Activated CD8-positive, alpha-beta T cell treated with anti-CD3 and anti-CD28 coated beads, Interleukin-2, amount 10 ng/mL, durations not matched to agents 7 days and 5 days (primary cell): ENCODE data around the gene MYBPC2. TPM values are rescaled to one million over a fixed set of nuclear protein-coding genes. Genes with fewer than 3 reads are reported as not detected.

ENCODE experiments used
- ATAC-seq: fragments of 150-1000 bp; cut with Tn5 transposase; one replicate; pipeline ENCODE4 v1.10.0; 2021; ENCODE audit warnings: moderate library complexity
- CTCF ChIA-PET: fragments of 350-600 bp; sonication (Branson Sonifier 250); formaldehyde crosslinking; loops from one replicate; lab custom pipeline; 2021; ENCODE audit warnings: antibody characterized with exemption; lab: Charles Lee
- POLR2A ChIA-PET: fragments of 350-600 bp; sonication (Branson Sonifier 250); formaldehyde crosslinking; loops from one replicate; lab custom pipeline; 2021; ENCODE audit warnings: antibody characterized with exemption; lab: Charles Lee
- DNase-seq: peaks from one replicate; pipeline ENCODE4 v3.0.0-alpha.2; 2020
- H3K27ac Mint-ChIP-seq: one replicate; pipeline ENCODE4 v1.8.0; 2021; ENCODE audit warnings: mild to moderate bottlenecking, mixed read lengths
- H3K27me3 Mint-ChIP-seq: one replicate; pipeline ENCODE4 v1.8.0; 2021; ENCODE audit warnings: low read depth, mixed read lengths
- H3K36me3 Mint-ChIP-seq: one replicate; pipeline ENCODE4 v1.8.0; 2021; ENCODE audit warnings: low read depth, mixed read lengths
- H3K4me1 Mint-ChIP-seq: one replicate; pipeline ENCODE4 v1.8.0; 2021; ENCODE audit warnings: low read depth, mixed read lengths
- H3K4me3 Mint-ChIP-seq: one replicate; pipeline ENCODE4 v1.8.0; 2021; ENCODE audit warnings: mild to moderate bottlenecking, mixed read lengths
- H3K9me3 Mint-ChIP-seq: one replicate; pipeline ENCODE4 v1.8.0; 2022; ENCODE audit warnings: mixed read lengths; ENCODE audit not compliant: insufficient read depth
- total RNA-seq, 2 experiments: library from RNA; stranded (reverse); gene quantifications; one replicate each; pipeline ENCODE4 v1.2.3, GENCODE V29; 2021

MYBPC2 gene
- total RNA-seq, 2 experiments from 2014 or later: not detected

DNA sequence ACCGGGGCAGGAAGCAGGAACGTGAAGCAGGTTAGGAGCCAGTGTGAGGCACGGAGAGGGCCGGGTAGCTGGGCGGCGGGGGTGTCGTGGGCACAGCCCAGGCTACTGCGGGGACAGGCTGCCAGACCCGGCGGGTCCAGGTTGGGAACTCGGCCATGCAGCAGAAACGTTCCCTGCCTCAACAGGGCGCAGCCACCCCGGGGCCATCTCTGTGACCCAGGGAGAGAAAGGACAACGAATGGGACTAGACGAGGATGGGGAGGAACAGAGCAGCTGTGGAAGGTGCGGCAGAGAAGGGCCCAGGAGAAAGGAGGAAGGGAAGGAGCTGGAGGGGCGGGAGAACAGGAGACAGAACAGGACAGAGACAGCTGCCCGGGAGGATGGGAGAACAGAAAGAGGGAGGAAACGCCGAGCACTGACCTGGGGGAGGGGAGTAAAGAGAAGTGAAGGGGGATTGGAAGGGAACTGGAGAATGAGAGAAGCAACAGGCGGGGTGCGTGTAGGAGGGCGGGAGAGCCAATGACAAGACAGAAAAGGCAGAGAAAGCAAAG, 56.8 kb downstream of the MYBPC2 start:
- CTCF ChIA-PET: no interaction called here
- ATAC-seq (no peak), DNase-seq (no peak)
- H3K4me3 Mint-ChIP-seq: no peak overlapping the region
- no peak overlapping the region for H3K27ac Mint-ChIP-seq
- H3K36me3 Mint-ChIP-seq: peaks cover 17% of the 10 kb centered on the region
- POLR2A ChIA-PET: no interaction called here
- H3K27me3 Mint-ChIP-seq: no peaks in the 10 kb centered on the region
- H3K4me1 Mint-ChIP-seq: peaks cover 16% of the 10 kb centered on the region
- H3K9me3 Mint-ChIP-seq: no peaks in the 10 kb centered on the region

GRCh38 chr19:50490411-50490811, 57.7 kb downstream of the MYBPC2 start:
- Mint-ChIP-seq H3K9me3 (no peaks in the 10 kb centered on the region), H3K27me3 (no peaks in the 10 kb centered on the region), H3K4me1 (peaks cover 16% of the 10 kb centered on the region), H3K27ac (no peak overlapping the region), H3K36me3 (peaks cover 9% of the 10 kb centered on the region), H3K4me3 (no peak overlapping the region)
- DNase-seq (no peak), ATAC-seq (no peak)
- ChIA-PET CTCF (no interaction called here), POLR2A (no interaction called here)

- DNase-seq: no peak
- CTCF ChIA-PET: no interaction called here
- H3K9me3 Mint-ChIP-seq: no peaks in the 10 kb centered on the region
- POLR2A ChIA-PET: no interaction called here
- H3K27me3 Mint-ChIP-seq: no peaks in the 10 kb centered on the region
- H3K36me3 Mint-ChIP-seq: peaks cover 4% of the 10 kb centered on the region
- H3K27ac Mint-ChIP-seq: no peak overlapping the region
- peaks cover 16% of the 10 kb centered on the region for H3K4me1 Mint-ChIP-seq
- ATAC-seq: no peak
- no peak overlapping the region for H3K4me3 Mint-ChIP-seq
Measured at GRCh38 chr19:50490991-50491472, 58.3 kb downstream of the MYBPC2 start.

DNA sequence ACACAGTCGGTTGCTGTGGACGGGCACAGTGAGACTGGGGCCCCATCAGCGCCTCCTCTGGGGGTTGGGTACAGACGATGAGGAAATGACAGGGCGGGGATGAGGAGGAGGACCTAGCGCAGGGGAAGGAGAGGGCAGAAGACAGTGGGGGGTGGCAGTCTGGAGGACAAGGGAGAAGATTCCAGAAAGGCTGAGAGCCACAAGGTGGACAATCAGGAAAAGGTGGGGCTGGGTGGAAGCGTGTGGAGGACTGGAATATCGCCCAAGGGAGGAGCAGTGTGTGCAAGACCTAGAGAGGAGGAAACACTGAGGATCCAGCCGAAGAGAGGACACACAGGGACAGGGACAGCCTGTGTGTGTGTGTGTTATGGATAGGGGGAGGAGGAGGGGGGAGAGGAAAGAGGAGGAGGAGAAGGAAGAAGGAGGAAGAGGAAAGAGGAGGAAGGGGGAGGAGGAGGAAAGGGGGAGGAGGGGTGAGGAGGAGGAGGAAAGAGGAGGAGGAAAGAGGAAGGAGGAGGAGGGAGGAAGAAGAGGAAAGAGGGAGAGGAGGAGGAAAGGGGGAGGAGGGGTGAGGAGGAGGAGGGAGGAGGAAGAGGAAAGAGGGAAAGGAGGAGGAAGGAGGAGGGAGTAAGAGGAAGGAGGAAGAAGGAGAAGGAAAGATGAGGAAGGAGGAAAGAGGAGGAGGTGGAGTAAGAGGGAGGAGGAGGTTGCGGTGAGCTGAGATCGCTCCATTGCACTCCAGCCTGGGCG, 59.8 kb downstream of the MYBPC2 start:
- ATAC-seq (peak; percentile 83), DNase-seq (peak; percentile 59)
- ChIA-PET POLR2A (no interaction called here), CTCF (no interaction called here)
- peak overlapping the region; percentile 66 for H3K27ac Mint-ChIP-seq
- no peaks in the 10 kb centered on the region for H3K27me3 Mint-ChIP-seq
- no peak overlapping the region for H3K4me3 Mint-ChIP-seq
- no peaks in the 10 kb centered on the region for H3K36me3 Mint-ChIP-seq
- H3K4me1 Mint-ChIP-seq: peaks cover 16% of the 10 kb centered on the region
- no peaks in the 10 kb centered on the region for H3K9me3 Mint-ChIP-seq

DNA sequence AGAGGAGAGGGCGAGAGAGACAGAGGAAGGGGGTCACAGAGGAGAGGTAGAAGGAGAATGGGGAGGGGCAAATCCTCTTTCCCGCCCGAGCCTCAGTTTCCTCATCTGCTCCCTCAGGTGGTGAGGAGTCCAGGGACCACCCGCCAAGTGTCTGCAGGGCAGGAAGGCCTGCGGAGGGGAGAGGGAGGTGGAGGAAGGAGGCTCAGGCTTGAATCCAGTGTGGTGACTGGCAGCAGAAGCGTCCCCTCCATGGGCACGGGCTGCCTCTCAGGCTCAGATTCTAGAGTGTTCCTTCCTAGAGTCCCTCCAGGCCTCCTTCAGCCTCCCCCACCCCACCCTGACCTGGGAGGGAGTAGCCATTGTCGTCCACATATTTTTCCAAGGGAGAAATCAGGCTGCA, 60.5 kb downstream of the MYBPC2 start:
- DNase-seq: no peak
- Mint-ChIP-seq H3K27ac (no peak overlapping the region), H3K27me3 (no peaks in the 10 kb centered on the region), H3K9me3 (no peaks in the 10 kb centered on the region), H3K4me3 (no peak overlapping the region), H3K36me3 (no peaks in the 10 kb centered on the region), H3K4me1 (peaks cover 13% of the 10 kb centered on the region)
- ChIA-PET CTCF (no interaction called here), POLR2A (no interaction called here)
- no peak for ATAC-seq

GRCh38 chr19:50494186-50495019, 61.7 kb downstream of the MYBPC2 start:
- ChIA-PET POLR2A (no interaction called here), CTCF (no interaction called here)
- Mint-ChIP-seq H3K4me3 (no peak overlapping the region), H3K9me3 (no peaks in the 10 kb centered on the region), H3K36me3 (no peaks in the 10 kb centered on the region), H3K4me1 (peaks cover 13% of the 10 kb centered on the region), H3K27me3 (no peaks in the 10 kb centered on the region), H3K27ac (no peak overlapping the region)
- no peak for DNase-seq
- no peak for ATAC-seq

- H3K36me3 Mint-ChIP-seq: no peaks in the 10 kb centered on the region
Measured at GRCh38 chr19:50495020-50495531, 62.4 kb downstream of the MYBPC2 start.

DNA sequence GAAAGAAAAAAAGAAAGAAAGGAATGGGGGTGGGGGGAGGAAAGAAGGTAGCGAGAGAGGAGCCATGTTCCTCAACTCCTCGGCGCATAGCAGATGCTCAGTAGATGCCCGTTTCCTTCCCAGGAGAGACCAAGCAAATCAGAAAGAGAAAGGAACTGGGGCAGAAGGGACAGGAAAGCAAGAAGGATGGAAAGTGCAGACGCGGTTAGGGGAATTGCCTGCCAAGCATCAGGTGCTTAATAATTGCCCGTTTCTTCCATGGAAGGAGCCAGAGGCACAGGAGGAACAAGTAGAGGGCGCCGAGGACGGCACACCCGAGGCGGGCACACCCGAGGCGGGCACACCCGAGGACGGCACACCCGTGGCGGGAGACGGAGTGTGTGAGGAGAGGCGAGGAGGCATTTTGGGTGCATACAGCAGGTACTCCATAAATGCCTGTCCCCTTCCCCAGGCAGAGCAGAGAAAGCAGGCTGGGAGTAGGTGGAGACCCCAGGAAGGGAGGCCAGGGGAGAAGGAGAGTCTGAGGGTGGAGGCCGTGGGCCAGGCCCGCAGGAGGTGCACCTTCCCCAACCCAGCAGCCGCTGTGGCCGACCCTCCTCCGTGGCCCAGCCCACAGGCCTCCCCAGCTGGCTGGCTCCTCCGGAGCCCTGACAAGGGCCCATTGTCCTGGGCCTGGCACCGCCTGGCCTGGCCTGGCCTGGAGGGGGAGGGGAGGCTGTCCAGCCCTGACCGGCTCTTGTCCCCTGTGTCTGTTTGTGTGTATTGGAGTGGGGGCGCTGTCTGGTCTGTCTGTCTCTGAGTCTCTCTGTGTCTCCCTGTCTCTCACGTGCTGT, 63.7 kb downstream of the MYBPC2 start:
- Mint-ChIP-seq H3K27ac (no peak overlapping the region), H3K9me3 (no peaks in the 10 kb centered on the region), H3K36me3 (no peaks in the 10 kb centered on the region), H3K4me3 (no peak overlapping the region), H3K4me1 (peaks cover 11% of the 10 kb centered on the region), H3K27me3 (no peaks in the 10 kb centered on the region)
- ATAC-seq: no peak
- no peak for DNase-seq
- POLR2A ChIA-PET: no interaction called here
- CTCF ChIA-PET: no interaction called here

More at GRCh38 chr19:50495020-50495531, 62.4 kb downstream of the MYBPC2 start:
- Mint-ChIP-seq H3K4me1 (peaks cover 13% of the 10 kb centered on the region), H3K27ac (no peak overlapping the region), H3K9me3 (no peaks in the 10 kb centered on the region), H3K4me3 (no peak overlapping the region), H3K27me3 (no peaks in the 10 kb centered on the region)
- ChIA-PET CTCF (no interaction called here), POLR2A (no interaction called here)
- ATAC-seq: no peak
- no peak for DNase-seq

- ChIA-PET POLR2A (no interaction called here), CTCF (no interaction called here)
- DNase-seq: no peak
- H3K4me1 Mint-ChIP-seq: peaks cover 5% of the 10 kb centered on the region
- no peak for ATAC-seq
- H3K27ac Mint-ChIP-seq: no peak overlapping the region
- H3K36me3 Mint-ChIP-seq: no peaks in the 10 kb centered on the region
- no peak overlapping the region for H3K4me3 Mint-ChIP-seq
- H3K9me3 Mint-ChIP-seq: no peaks in the 10 kb centered on the region
- H3K27me3 Mint-ChIP-seq: no peaks in the 10 kb centered on the region
Measured at GRCh38 chr19:50497022-50497405, 64.3 kb downstream of the MYBPC2 start.

GRCh38 chr19:50498219-50499056, 65.7 kb downstream of the MYBPC2 start:
- DNase-seq: no peak
- no peak for ATAC-seq
- POLR2A ChIA-PET: no interaction called here
- H3K9me3 Mint-ChIP-seq: no peaks in the 10 kb centered on the region
- H3K4me1 Mint-ChIP-seq: no peaks in the 10 kb centered on the region
- no peak overlapping the region for H3K27ac Mint-ChIP-seq
- no peak overlapping the region for H3K4me3 Mint-ChIP-seq
- no peaks in the 10 kb centered on the region for H3K36me3 Mint-ChIP-seq
- CTCF ChIA-PET: no interaction called here
- no peaks in the 10 kb centered on the region for H3K27me3 Mint-ChIP-seq
